Activated effector memory CD4-positive, alpha-beta T cell treated with anti-CD3 and anti-CD28 coated beads, Interleukin-2, amount 50 U/mL, for 16 hours (primary cell): ENCODE measurements around the gene CCDC85C.

Experiments used
- DNase-seq: peaks from one replicate; pipeline ENCODE4 v3.0.0-alpha.2; 2020

CCDC85C gene

DNA sequence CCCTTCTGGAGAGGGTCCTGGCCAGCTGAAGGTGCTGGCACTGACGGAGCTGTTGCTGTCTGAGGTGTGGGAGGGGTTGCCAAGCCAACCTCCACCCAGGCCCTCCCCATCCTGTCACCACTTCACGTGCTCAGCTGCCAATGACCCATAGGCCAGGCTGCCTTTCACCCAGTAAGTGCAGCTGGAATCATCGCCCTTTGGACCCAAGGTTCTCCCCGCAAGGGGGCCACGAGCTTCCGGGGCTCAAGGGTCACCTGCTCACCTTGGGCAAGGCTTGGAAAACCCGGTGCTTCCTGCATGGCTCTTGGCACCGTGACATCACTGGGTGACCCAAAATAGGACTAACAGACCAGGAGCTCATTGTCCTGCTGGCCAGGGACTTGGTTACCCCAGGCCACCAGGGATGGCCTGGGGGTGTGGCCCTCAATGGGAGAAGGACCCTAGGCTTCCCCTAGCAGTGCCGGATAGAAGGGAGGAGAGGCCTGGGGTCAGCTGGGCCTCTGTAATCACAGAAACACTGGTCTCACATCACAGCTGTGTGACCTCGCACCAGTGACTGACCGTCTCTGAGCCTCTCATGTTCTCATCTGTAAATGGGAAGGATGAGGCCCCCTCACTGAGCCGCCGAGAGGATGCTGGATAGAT, 51.3 kb downstream of the CCDC85C start:
- no peak for DNase-seq

GRCh38 chr14:99552021-99552553, 51.9 kb downstream of the CCDC85C start:
- DNase-seq: no peak

GRCh38 chr14:99551034-99551922, 52.7 kb downstream of the CCDC85C start:
- DNase-seq: no peak

DNA sequence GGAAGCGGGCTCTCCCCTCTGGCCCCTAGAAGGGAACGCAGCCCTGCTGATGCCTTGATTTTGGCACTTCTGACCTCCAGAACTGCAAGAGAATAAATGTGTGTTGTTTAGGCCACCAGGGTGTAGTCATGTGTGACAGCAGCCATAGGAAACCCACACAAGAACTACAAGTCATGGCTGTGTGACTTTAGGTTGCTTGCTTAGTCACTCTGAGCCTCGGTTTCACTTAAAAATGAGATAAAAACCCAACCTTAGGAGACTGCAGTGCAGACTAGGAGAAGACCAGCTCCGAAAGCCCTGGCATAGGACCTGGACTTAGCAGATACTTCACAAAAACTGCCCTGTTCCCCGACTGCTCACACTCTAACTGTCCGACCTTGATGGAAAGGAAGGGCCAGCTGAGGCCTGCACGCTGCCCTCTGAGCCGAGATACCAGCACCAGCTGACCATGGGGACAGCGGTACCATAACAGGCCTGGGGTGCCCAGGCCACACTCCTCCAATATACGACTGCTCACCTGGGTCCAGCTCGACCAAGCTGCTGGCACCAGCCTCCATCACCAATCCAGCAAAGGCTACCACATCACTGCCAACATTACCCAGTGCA, 53.5 kb downstream of the CCDC85C start:
- DNase-seq: no peak

DNA sequence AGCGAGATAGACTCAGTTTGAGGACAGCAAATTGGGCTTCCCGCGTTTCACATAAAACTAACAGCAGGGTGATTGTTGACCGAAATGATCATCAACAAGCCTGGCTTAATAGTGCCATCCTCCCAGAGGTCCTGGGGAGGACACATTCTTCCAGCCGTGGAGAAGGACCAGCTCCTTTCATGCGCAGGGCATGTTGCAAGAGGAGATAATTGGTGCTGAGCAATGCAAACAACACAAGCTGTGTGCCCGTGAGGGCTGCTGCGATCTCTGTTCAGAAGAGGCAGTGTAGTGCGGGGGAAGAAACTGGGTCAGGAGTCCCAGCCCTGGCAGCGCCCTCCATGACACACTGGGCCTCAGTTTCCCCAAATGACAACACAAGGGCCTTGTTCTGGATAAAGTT, 54.3 kb downstream of the CCDC85C start:
- no peak for DNase-seq

GRCh38 chr14:99548871-99549515, 55.0 kb downstream of the CCDC85C start:
- no peak for DNase-seq

GRCh38 chr14:99548255-99548654, 55.8 kb downstream of the CCDC85C start:
- no peak for DNase-seq

DNA sequence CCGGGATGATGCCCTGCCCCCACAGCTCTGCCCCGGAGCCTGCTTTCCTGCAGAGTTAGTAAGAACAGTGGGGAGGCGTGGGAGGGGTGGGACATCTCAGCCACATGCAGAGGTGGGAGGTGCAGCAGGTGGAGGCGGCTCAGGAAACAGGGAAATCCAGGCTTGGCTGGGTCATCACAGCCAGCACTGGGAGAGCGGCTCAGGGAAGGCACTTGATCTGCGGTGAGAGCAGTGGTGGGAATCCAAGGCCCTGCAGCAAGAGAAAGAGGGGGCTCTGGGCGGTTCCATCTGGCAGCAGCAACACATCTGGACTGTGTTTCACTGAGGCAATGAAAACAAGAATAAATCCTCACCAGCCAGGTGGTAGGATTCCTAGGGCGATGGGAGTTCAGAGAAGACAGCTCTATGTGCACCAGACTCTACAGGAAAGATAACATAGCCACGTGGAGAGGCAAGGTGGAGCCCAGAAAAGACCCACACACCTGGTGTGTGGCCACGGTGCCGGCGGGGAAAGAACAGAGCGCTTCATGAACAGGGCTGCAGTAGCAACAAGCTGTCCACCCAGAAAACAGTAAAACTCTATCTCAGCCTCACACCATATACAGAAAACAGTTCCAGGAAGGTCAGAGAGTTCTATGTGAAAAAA, 57.6 kb downstream of the CCDC85C start:
- no peak for DNase-seq

DNA sequence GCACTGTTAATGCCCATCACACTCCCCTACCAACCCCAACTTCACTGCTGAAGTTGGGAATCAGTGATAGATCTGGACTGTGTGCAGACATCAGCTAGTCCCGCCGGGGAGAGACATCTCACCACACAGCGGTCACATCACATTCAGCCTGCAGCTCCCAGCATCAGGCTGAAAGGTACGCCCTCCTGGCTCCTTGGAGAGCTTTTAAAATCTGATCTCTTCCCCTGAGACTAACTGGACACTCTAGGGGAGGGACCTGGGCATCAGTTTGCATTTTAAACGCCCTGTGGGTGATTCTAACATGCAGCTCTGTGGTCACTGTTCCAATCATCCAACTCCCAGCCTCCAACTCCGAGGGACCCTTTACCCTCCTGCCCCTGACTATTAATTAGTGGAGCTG, 58.4 kb downstream of the CCDC85C start:
- no peak for DNase-seq

DNA sequence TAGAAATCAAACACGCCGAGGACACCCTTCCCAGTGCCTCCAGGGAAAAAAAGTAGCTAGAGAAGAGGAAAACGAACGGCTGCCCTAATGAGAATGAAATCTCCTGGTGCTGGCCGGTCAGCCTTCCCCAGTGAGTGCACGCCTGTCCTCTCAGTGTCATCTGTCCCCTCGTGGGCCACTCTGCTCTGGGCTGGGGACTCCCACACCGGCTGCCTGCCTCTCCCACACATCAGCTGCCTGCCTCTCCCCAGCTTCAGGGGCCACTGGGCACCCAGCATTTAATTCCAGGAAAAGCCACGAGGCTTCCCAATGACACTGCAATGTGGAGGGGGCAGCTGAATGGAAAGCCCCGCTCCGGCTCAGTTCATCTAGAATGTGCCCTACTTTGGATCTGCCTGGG, 59.0 kb downstream of the CCDC85C start:
- DNase-seq: no peak

- DNase-seq: no peak
Measured at GRCh38 chr14:99543985-99544384, 60.0 kb downstream of the CCDC85C start.

DNA sequence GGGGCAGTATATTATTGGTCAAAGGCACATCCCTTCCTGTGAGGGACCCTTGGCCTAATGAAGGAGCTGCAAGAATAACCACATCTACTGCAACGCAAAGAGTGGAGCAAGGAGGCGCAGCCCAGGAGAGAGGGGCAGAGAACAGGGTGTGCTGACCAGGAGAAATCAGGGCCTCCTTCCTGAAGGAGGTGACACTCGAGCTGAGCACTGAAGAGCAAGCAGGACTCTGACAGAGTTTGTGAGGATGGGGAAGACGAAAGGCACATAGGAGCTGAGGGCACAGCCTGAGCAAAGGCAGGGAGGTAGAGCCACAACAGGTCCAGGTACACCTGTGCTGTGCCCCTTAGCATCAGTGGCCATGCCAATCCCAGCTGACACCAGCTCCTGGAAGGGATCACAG, 60.6 kb downstream of the CCDC85C start:
- DNase-seq: no peak

DNA sequence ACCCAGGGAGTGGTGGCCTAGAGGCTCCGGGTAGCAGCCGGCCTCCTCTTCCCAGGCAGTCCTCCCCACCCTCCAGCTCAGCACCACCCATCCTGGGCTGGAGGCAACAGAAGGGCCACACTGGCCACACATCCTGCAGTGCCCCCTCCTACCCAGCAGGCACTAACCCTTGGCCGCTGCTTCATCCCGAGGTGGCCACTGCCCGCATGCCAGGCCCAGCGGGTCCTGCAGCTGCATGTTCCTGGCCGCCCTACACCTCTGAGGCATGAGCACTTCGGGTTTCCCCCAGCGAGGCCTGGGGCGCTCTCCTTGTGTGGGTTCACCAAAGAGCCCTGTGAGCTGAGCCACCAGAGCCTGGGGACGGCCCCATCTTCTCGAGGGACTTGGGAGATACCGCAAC, 61.4 kb downstream of the CCDC85C start:
- no peak for DNase-seq

DNA sequence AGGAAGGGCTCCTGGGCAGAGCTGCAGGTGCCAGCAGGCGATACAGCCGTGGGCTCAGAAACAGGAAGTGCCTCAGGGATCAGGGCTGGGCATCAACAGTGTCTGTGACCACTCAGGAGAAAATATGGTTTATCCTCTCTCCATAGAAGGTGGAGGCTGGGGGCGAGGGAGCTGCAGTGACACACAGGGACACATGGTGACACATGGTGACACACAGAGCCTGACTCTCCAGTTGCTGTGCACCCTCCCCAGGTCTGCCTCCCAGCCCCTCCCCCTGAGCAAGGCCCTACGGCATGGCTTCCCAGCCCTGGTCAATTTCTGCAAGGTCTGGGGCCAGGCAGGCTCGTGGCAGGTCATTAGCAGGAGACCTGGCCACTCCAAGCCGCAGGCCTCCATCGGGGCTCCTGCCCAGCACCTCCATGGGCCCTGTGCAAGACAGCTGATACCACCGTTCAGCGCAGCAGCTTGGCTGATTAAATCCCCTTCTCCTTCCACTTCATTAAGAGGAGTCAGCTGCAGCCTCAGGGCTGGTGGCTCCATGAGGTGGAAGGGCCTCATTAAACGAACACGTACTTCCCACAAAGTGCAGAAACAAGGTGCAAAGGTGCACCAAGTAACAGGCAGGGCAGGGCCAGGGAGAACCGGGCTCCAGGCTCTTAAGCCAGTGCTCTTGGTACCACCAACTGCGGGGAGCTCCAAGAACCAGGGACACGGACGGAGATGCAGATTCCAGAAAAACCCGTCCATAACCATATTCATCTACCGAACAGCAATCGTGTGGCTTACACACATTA, 62.1 kb downstream of the CCDC85C start:
- no peak for DNase-seq

GRCh38 chr14:99541211-99541610, 62.8 kb downstream of the CCDC85C start:
- DNase-seq: no peak

DNA sequence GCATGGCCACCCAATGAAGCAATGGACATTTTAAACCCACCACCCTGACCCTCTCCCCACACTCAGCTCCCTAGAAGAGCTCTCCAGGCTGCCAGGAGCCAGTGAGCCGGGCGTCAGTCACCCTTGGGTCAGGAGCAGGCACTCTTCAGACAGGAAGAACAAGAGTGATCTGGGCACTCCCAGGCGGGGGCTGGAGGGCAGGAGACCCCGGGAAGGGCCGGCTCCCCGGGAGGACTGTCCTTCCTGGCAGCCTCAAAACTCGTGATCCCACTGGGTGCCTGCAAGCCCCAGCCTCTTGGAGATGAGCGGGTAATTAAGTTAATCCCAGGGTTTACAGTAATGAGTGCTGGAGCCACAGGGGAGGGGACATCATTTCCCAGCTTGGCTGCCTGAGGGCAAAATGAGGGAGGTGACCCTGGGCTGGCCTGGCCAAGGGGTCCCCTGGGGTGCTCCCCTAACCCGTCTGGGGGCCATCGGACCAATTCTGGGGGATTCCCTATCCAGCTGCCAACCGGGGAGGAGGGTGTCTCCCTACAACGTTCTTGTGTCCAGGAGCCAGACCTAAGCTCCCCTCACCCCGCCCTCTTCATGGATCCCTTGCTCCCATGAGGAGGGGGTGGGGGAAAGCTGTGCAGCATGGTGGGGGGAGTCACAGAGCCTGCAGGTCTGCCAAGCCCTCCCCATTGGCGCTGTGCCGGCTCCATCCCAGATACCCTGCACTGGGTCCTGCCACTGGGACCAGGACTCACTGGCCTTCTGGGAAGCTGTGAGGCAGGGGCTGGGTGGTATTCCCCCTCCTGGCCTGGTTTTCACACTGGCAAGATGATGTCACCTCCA, 63.6 kb downstream of the CCDC85C start:
- no peak for DNase-seq

DNA sequence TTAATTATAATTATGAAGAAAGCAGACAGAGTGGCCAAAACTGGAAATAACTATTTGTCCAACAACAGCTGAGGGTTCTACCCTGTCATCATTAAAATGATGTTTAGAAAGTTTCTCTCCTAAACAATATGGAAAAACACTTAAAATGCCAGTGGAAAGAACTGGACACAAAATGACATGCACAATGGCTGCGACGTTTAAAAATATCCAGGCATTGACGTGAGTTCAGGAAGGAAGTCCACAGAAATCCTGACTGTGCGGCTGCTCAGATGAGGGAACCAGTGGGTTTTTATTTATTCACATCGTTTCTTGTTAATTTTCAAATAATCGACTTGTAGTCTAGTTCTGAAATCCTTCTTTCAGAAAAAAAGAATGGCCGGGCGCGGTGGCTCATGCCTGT, 64.5 kb downstream of the CCDC85C start:
- DNase-seq: no peak

- DNase-seq: no peak
Measured at GRCh38 chr14:99538733-99539132, 65.3 kb downstream of the CCDC85C start.

DNA sequence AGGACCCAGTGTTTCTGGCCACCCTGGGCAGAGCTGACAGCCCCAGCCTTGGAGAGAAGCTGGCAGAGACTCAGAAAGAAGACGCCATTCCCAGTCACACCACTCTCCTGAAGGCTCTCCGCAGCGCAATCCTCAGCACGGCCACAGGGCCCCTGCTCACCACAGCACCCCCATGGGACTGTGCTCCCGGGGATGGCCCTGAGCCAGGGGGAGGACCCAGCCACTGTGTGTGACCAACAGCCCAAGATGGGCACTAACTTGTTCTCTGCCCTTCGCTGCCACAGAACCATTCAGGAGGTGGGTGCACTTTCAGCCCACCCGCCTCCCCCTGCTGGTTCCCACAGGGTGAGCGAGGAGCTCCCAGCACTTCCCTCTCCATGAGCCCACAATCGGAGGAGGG, 65.7 kb downstream of the CCDC85C start:
- no peak for DNase-seq

- DNase-seq: no peak
Measured at GRCh38 chr14:99537399-99537798, 66.6 kb downstream of the CCDC85C start.
